ENCODE measurements around the gene CLCNKA.

Gene CLCNKA

DNA sequence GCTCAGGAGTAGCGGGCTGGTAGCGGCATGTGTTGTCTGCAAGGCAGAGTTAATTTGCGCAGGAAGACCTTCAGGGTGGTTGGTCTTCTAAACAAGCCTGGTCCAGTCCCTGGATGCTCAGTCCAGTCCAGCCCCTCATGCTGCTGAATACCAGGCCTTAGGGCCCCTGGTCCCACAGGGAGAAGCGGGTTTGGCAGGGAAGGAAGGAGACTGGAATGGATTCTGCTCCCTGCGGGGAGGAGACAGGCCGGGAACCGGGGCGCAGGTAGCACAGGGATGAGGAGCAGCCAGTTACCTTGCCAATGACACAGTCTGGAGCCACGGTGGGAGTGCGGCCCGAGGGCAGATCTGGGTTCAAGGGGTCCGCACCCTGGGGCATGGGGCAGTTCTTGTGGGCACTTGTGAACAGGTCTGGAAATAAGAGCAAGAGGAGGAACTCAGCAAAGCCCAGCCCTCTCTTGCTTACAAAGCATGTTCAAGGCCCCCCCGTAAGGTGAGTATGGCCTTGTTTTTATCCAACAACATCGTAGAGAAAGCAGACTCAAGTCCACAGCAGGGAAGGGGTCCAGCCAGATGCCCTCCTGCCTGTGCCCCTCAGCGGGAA lies 41.5 kb downstream of the CLCNKA start:
- no peak for DNase-seq (ENCODE audit: low spot score)

DNA sequence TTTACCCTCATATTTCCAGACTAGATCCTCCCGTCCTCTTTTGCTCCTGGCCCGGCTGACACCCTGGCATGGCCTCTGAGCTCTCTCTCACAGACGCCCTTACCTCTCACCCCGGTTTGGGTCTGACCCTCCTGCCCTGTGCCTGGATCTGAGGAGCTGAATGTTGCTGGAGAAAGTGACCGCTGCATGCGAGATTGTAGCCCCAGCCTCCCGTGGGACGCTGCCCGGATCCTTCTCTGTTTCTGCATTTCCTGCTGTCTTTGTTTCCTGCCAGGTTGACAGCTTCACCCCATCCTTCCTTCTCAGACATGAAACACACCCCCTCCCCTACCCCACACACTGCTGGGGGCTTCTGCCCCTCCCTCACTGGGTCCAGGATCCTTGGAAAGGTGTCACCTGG lies 42.1 kb downstream of the CLCNKA start:
- no peak for DNase-seq (ENCODE audit: low spot score)

DNA sequence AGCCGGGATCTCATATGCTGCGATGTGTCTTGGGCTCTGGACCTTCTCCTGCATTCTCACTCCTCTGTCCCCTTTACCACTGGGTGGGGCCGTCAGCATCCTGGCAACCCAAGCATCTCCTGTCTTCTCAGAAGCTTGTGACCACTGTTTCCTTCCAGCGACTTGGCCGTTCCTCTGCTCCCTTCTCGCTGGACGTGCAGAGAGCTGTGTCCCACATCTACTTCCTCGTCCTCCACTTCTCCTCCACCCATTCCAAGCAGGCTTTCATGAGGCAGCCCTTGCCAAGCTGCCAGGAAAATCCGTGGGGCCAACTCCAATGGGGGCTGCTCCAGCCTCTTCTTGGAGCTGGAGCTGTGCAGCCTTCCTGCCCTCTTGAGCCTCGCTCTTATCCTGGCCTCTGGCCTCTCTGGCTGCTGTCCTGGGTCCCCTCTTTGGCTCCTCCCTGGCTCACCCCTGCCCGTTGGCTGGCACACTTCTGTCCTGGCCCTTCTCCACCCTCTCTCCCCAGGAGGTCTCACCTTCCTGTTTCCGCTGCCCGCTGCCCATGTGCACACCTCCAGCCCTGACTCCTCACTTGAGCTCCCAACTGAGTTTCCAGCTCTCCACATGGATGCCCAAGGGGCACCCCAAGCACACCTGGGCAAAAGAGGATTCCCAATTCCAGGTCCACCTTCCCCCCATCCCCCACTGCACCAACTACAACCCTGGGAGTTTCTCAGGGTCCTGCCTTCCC lies 42.9 kb downstream of the CLCNKA start:
- no peak for DNase-seq (ENCODE audit: low spot score)

DNA sequence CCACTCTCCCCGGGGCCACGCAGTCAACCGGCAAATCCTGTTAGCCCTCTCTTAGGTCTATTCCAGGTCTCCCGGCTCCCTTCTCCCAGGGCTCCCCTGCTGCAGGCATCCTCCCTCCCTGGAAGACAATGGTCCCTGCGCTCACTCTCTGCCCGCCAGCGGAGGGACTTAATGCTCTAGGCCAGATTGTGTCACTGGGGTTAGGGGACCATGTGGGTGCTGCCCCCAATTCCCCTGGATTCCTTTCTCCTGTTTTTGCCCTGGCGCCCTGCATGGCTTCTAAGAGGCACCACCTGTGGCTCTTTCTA lies 43.4 kb downstream of the CLCNKA start:
- DNase-seq (ENCODE audit: low spot score): no peak

DNA sequence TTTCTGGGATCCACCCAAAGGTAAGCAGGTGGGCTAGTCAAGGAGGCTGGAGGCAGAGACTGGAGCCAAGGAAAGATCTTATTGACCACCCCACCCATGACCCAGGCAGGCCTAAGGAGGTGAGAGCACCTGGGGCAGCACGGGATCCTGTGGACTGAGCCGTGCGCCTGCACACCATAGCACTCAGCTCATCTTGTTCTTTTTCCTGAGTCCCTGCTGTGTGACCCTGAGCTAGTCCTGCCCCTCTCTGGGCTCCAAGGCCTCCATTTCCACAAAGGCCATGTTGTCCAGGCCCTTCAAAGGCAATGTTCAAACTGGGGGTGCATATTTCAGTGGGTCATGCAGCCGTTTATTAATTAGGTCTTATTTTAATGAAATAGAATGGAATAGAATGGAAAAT lies 44.4 kb downstream of the CLCNKA start:
- no peak for DNase-seq (ENCODE audit: low spot score)

DNA sequence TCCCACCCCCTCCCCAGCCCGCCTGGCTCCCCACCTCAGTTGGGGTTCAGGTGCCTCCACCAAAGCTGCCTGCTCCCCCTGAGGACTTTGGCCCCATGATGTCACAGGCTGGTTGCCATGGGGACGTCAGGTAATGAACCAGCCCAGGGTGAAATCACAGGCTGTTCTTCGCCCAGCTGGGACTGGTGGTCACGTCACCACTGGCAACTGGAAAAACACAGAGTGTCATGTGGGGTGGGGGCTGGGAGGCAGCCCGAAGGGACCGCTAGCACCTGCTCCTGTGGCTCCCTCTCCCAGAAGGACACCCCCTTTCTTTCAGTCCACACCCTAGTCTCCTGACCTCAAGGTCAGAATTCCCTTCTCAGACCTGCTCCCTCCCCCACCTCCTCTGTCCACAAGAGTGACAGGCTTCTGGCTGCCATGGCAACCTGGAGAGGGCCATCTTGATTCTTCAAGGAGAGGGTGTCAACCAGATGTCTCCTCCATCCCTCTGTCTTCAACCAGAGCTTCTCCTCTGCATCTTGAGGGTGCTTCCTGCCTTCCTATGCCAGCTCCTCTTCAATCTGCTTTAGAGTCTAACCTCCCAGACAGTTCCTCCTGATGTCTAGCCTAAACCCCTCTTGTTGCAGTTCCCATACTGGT lies 45.4 kb downstream of the CLCNKA start:
- DNase-seq (ENCODE audit: low spot score): peak; percentile 87

DNA sequence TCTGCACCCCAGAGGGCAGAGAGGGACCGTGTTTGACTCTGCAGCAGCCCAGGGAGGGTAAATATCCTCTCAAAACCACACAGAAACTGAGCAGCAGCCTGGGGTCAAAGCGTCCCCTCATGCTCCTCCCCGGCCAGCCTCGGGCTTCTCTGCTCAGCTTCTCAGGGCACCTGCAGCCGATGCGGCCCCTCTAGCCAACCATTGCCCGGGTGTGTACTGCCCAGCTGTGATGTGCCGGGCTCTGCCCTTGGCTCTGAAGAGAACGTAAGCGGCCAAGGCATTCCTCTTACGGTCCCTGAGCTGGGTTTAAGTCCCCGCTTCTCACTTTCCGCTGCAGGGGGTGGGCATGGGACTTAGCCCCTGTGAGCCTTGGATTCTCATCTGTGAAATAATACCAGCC lies 46.1 kb downstream of the CLCNKA start:
- no peak for DNase-seq (ENCODE audit: low spot score)

DNA sequence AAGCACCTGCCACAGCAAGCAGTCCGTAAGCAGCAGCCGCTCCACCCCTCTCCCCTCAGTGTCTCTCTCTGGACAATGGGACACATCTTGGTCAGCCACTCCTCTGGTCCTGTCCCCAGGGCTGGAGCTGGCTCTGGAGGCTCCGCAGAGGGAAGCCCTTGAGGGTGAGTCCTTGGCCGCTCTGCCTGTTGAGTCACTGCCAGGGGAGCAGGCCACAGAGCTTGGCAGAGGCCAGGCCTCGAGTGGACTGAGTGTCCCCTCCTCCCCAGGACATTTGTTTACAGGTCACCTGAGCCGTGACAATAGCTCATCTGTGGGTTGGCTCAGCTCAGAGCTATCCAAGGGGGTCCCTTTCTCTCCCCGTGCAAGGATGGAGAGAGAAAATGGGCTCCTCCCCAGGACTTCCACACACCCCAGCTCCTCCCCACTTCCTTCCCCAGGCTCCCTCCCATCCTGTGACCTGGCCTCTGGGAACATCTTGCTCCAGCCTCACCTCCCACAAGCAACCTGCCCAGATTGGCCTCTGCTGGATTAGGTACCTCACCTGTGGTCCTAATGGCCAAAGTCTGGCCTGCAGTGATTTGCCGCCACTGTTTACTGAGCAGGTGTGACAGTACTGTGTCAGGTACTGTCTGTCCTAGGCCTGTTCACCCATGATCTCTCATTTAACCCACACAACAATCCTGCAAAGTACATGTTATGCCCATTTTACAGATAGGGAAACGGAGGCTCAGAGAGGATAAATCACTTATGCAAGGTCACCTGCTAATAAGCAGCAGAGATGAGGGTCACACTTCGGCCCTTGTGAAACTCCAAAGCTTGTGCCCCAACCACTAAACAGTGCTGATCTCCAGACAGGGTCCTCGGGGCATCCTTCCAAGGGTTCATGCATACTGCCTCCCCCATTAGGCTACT lies 46.8 kb downstream of the CLCNKA start:
- DNase-seq (ENCODE audit: low spot score): peak; percentile 74

DNA sequence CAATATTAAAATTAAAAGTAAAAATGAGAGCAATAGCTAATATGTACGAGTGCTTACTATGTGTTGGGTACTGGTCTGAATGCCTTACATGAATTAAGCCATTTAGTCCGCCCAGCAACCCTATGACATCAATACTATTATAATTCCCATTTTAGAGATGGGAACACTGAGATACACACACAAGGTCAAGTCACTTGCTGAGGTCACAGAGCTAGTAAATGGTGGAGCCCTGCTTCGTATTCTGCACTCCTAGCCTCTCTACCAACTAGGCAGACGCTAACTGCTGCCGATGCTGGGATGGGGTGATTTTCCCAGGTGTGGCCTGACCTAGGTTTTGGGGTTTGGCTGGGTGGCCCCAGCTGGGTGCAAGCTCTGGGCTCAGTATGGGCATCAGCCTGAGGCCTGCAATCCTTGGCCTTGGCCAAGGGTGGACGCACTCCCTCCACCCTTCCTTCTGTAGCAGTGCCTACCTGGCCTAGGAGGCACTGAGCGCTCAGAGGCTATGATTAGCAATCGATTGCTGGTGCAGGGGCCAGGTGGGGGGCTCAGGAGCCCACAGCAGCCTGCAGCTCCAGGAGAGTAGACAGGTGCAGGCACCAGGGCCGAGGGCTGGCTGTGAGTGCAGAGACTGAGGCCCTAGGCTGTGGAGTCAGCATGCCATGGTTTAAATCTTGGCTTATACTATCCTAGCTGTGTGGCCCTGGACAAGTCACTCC lies 49.0 kb downstream of the CLCNKA start:
- no peak for DNase-seq (ENCODE audit: low spot score)

DNA sequence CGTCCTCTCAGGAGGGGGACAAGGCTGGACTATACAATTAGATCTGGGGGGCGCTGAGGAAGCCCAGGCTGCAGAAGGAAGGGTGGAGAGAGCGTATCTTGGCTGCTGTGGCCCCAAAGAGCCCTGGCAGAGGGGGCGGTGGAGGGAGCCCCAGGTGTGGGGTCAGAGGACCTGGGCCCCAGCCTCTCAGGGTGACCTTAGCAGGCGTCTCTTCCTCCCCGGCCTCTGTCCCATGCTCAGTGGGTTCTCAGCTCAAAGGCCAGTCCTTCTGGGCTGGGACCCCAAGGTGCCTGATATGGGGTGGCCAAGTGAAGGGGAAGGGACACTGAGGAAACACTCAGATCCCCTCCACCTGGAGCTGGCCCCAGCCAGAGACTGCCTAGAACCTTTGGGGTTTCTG lies 49.8 kb downstream of the CLCNKA start:
- DNase-seq (ENCODE audit: low spot score): no peak

DNA sequence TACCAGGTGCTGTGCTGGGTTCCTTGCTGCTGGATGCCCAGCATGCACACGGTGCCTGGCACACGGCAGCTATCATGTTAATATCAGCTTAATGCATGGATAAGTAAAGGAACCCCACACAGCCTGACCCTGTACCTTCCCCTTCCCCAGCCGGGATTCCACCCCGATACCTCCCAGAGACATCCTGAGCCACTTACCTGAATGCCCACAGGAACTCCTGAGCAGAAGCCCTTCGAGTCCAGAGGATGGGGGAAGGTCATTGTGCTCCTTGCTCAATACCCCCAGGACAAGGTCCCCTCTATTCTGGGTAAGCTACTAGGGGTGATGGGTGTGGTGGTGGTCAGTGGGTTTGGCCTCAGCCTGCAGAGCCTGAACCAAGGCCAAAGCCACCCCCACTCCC lies 50.3 kb downstream of the CLCNKA start:
- DNase-seq (ENCODE audit: low spot score): no peak

DNA sequence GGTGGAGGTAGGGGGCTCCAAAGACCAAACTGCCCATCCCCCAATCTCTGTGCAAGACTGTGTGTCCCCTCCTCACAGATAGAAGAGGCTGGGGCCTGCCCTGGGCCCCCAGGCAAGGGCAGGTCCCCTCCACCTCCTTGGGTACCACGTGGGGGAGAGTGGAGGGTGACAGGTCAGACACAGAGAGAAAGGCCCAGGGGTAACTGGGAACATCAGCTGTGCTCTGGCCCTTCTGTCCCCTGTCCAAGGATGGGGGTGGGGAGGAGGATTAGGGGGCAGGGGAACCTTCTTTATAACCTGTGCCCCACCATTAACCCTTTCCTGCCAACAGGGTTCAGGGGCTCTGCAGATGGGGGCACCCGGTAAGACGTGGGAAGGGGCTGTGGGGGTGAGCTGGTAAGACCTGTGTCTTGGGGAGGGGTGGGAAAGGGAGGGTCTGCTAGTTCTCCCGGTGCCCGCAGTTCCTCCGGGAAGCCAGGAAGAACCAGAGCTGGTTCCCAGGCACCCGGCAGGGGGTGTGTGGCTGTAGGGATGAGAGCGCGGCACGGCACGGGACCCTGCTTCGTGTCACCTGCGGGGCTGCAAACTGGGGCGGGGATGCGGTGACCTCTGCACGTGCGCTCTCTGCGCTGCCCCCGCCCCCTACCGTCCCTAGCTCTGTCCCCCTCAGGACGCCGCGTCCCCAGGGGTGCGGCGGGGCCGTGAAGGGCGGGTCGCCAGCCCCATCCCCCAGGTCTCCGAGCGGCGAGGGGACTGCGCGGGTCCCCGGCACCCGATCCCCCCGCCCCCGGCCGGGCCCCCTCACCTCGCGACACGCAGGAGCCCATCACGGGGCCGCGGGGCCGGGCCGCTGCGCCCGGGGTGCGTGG lies 51.0 kb downstream of the CLCNKA start:
- DNase-seq (ENCODE audit: low spot score): no peak

DNA sequence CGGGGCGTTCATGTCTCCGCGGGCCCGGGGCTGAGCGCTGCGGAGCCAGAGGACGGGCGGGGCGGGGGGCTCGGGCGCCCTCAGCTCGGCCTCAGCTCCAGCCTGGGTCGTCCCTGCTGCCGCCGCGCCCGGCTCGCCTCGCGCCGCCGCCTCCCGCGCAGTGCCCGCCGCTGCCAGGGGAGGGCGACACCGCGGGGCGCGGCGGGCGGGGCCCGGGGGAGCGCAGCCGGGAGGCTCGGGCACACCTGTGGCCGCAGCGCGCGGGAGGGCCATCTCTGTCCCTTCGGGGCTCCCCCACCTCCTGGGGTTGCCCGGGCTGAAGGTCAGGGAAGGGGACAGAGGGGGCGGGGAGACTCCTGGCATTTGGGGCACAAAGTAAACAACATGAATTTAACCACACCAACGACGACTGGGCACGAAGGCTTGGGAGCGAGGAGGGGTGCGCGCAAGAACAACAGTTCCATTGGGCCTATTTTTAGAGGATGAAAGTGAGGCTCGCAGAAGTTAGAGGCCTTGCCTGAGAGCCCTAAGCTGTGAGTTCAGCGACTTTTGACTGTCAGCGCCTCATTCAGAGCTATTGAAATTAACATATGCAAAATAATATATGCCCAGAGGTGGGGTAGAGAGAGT lies 51.8 kb downstream of the CLCNKA start, which contains the start of gene FAM131C:
Gene FAM131C, minus strand, starts transcription at position 162 of the 630 bp plus-strand sequence. CDS start 209 bp downstream, outside the sequence.
- DNase-seq (ENCODE audit: low spot score): peak; percentile 53

DNA sequence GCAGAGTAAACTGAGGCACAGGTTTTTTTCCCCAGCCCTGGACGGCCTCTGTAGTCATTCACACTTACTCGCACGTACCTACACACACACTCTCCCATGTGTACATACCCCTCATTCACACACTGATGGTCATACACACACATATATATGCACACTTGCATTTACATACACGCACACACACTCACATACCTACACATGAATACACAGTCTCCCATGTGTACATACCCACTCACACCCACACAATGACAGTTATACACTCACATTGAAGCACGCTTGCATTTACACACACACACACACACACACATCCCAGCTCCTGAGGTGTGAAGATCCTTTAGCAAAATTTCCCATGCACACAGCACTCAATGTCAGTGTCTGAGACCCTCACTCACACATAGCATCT lies 52.4 kb downstream of the CLCNKA start:
- no peak for DNase-seq (ENCODE audit: low spot score)

DNA sequence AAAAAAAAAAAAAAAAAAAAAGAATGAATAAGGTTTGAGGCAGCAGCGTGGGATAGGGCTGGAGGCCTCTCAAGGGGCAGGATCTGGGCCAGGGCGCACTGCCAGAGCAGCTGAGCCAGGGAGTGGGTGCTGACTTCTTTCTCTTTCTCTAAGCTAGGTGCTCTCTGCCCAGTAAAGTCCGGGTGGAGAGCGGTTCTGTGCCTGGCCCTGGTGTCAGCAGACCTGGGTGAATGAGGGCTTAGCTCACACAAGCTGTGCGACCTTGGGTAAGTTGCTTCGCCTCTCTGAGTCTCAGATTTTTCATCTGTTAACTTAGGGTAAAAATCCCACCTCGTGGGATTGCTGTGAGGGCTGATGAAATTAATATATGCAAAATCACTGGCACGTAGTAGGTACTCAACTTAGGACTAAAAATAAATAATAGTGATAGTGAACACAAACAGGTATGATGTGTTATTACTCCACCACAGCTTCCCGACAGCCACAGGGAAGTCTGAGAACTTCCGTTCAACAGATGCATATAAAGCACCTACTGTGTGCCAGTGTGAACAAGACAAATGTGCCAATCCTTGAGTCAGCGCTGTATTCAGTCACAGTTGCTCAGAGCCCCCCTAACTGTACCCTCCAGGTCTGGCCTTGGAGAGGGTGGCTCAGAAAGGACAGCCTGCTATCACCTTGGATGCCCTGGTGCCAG lies 53.6 kb downstream of the CLCNKA start:
- DNase-seq (ENCODE audit: low spot score): peak; percentile 69

DNA sequence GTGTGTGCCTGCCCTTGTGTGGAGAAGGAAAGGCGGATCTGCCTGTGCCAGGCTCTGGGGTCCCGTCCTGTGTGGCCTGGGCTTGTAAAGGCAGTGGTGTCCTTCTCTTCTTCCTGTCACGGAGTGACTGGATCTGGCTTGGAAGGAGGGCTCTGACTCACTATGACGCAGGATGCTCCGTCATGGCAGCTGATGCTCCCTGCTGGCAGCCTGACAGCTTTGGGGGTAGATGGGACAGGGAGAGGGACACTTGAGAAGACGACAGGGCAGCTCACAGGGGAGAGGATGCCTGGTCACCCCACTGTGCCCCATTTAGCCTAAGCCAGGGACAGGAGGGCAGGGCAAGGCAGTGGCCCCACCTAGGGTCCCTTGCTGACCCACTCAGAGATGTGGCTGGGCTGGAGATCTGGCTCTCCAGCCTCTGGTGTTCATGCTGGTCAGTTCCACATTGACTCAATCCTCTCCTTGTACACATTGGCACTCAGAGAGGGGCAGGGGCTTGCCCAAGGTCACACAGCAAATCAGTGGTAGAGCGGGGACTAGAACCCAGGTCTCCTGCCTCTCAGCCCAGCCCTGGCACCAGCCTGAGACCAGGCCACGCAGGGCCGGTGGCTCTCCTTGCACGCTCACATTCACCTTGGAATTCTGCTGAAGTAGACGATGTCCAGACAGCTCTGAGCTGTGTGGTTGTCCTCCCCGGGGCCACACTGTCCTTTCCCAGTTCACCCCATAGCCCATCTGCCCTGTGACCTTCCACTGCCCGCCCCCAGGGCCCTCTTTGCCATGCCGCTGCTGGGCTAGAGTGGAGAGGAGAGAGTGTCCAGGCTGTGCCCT lies 54.4 kb downstream of the CLCNKA start:
- DNase-seq (ENCODE audit: low spot score): peak; percentile 90

DNA sequence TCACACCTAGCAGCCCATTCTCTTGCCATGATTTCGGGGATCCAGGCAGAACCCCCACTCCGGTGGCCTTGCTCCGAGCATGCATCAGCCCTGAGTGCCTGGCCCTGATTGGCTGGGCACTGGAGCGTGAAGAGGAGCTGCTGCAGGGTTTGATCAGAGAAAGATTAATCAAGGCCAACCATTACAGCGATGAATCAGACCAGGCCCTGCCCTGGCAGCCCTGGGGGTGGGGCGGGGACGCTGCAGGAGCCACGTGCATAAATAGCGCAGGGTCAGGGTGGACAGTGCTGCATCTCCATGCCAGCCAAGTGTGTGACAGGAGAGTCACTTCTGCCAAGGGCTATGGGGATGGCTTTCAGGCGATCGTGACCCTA lies 55.0 kb downstream of the CLCNKA start:
- peak; percentile 92 for DNase-seq (ENCODE audit: low spot score)

DNA sequence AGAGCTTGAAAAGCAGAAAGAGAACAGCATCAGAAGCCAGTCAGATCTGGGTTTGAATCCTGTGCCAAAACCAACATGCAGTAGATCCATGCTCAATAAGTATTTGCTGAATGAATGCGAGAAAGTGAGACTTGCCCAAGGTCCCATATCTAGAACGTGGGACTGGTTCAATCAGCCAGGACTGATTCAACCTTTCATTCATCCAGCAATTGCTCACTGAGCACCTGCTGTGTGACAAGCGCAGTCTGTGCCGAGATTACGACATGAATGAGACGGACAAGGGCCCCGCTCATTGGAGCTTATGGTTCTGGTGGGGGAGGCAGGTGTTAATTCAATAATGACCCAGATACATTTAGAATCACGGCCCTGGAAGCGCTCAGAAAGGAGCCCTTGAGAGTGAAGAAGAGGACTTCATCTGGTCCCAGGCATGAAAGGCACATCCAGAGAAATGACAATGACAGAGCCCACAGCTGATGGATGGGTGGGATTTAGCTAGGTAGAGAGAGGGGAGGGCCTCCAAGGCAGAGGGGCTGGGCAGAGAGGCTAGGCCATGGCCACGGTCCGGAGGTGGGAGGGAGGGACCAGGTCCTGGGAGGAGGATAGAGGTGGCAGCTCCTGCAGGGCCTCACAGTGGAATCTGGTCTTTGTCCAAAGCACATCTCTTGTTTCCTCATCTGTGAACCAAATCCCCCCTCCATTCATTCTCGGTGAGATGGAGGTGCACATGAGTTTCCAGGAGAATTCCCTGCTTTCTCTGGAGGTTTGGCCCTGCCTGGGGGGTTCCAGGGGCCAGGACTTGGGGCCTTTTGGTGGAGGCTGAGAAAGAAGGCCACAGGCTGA lies 55.8 kb downstream of the CLCNKA start:
- DNase-seq (ENCODE audit: low spot score): no peak

Data from kidney tubule cell (primary cell).